ENCODE results near the gene C20orf202.

- TF ChIP-seq FOXJ3 (CRISPR knock-in tag; IDR thresholded peaks at IDR 0.05; ENCODE audit: borderline replicate concordance) (no peak), CTCF (IDR thresholded peaks at IDR 0.05) (no peak), SOX15 (CRISPR knock-in tag; IDR thresholded peaks at IDR 0.05) (no peak), ELF4 (CRISPR knock-in tag; IDR thresholded peaks at IDR 0.05; ENCODE audit: low read depth) (no peak), CREB1 (CRISPR knock-in tag; IDR thresholded peaks at IDR 0.05) (no peak), SMAD3 (CRISPR knock-in tag; IDR thresholded peaks at IDR 0.05; ENCODE audit: borderline replicate concordance) (no peak), HMGXB4 (CRISPR knock-in tag; IDR thresholded peaks at IDR 0.05) (no peak), SP1 (CRISPR knock-in tag; conservative IDR thresholded peaks at IDR 0.05) (no peak), TEAD4 (CRISPR knock-in tag; IDR thresholded peaks at IDR 0.05) (no peak), GRHL2 (CRISPR knock-in tag; IDR thresholded peaks at IDR 0.05; ENCODE audit: insufficient replicate concordance, severe bottlenecking) (no peak), USF1 (CRISPR knock-in tag; IDR thresholded peaks at IDR 0.05) (no peak), ESRRA (CRISPR knock-in tag; IDR thresholded peaks at IDR 0.05; ENCODE audit: borderline replicate concordance) (no peak)
Observed at GRCh38 chr20:1196634-1197033, 6.6 kb upstream of the C20orf202 start.

All from WTC11 (cell line).